OCI-LY3 (cell line): Measurements from ENCODE around the gene MAPKAP1.

Experiments
- EZH2phosphoT487 ChIP-seq: fragments of 200-600 bp; shearing (Covaris generic); IDR thresholded peaks from 2 replicates; pipeline ENCODE4 v1.6.1; 2018; ENCODE audit warnings: antibody characterized with exemption, mixed run types, low read depth
- TF ChIP-seq, protein P1 (sequence below): fragments of 200-600, 300-600 bp; sonication (generic); IDR thresholded peaks from 2 replicates; pipeline ENCODE4 v1.5.1; 2014; ENCODE audit warnings: antibody characterized with exemption, low read length, low read depth

DNA sequence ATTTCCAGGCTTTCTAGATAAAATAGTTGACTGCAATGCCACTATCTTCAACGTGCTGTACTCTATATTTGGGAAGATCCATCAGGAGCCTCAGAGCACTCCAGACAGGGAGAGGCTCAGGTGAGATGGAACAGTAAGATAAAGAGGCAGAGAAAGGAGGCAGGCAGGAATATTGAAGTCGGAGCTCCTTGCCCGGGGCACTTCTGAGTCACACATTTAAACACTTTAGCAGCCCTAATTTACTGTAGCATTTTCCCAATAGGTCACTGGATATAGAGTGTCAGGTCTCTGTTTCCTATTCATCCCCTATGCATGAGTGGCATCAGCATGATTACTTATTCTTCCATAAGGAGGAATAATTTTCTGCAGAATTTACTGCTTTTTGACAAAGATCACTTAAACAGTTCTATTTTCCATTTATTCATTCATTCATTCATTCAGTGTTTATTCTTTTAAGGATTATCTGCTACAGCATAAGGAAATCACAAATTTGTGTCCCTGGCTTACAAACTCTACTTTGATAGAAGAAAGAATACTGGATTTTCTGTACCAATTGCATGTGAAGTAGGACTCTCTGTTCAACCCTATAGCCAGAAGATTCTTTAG, 170.7 kb downstream of the MAPKAP1 start:
- TF ChIP-seq, protein P1, sequence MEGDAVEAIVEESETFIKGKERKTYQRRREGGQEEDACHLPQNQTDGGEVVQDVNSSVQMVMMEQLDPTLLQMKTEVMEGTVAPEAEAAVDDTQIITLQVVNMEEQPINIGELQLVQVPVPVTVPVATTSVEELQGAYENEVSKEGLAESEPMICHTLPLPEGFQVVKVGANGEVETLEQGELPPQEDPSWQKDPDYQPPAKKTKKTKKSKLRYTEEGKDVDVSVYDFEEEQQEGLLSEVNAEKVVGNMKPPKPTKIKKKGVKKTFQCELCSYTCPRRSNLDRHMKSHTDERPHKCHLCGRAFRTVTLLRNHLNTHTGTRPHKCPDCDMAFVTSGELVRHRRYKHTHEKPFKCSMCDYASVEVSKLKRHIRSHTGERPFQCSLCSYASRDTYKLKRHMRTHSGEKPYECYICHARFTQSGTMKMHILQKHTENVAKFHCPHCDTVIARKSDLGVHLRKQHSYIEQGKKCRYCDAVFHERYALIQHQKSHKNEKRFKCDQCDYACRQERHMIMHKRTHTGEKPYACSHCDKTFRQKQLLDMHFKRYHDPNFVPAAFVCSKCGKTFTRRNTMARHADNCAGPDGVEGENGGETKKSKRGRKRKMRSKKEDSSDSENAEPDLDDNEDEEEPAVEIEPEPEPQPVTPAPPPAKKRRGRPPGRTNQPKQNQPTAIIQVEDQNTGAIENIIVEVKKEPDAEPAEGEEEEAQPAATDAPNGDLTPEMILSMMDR, result no peak
- no peak for TF ChIP-seq EZH2phosphoT487
